ENCODE results near the gene DMGDH.

DMGDH gene

GRCh38 chr5:79030663-79031484 lies 38.6 kb downstream of the DMGDH start:
- no peak overlapping the region for H3K9ac ChIP-seq (ENCODE audit: low read length)
- no peaks in the 10 kb centered on the region for H3K27me3 ChIP-seq (replicated peaks; ENCODE audit: control insufficient read depth, insufficient read depth, low read length)
- no peak for DNase-seq (ENCODE audit: low read depth)
- no peaks in the 10 kb centered on the region for H3K4me1 ChIP-seq (ENCODE audit: control insufficient read depth, insufficient read depth, low read length)
- H3K36me3 ChIP-seq (ENCODE audit: control insufficient read depth, insufficient read depth, low read length, severe bottlenecking), result no peaks in the 10 kb centered on the region
- H3K9me3 ChIP-seq (ENCODE audit: control insufficient read depth, low read length), result no peaks in the 10 kb centered on the region
- H3K4me3 ChIP-seq (ENCODE audit: low read length), result no peak overlapping the region

GRCh38 chr5:79025054-79025472 lies 44.4 kb downstream of the DMGDH start:
- H3K4me3 ChIP-seq (ENCODE audit: low read length), result peak overlapping the region; percentile 75
- H3K27me3 ChIP-seq (replicated peaks; ENCODE audit: control insufficient read depth, insufficient read depth, low read length), result no peaks in the 10 kb centered on the region
- peak overlapping the region; percentile 70 for H3K9ac ChIP-seq (ENCODE audit: low read length)
- H3K4me1 ChIP-seq (ENCODE audit: control insufficient read depth, insufficient read depth, low read length), result peaks cover 24% of the 10 kb centered on the region
- DNase-seq (ENCODE audit: low read depth), result peak; percentile 88
- no peaks in the 10 kb centered on the region for H3K36me3 ChIP-seq (ENCODE audit: control insufficient read depth, insufficient read depth, low read length, severe bottlenecking)
- H3K9me3 ChIP-seq (ENCODE audit: control insufficient read depth, low read length), result no peaks in the 10 kb centered on the region

- Histone ChIP-seq H3K9me3 (ENCODE audit: control insufficient read depth, low read length) (no peaks in the 10 kb centered on the region), H3K9ac (ENCODE audit: low read length) (no peak overlapping the region), H3K36me3 (ENCODE audit: control insufficient read depth, insufficient read depth, low read length, severe bottlenecking) (no peaks in the 10 kb centered on the region), H3K27me3 (replicated peaks; ENCODE audit: control insufficient read depth, insufficient read depth, low read length) (no peaks in the 10 kb centered on the region), H3K4me1 (ENCODE audit: control insufficient read depth, insufficient read depth, low read length) (peaks cover 24% of the 10 kb centered on the region), H3K4me3 (ENCODE audit: low read length) (no peak overlapping the region)
- no peak for DNase-seq (ENCODE audit: low read depth)
These were observed 45.5 kb downstream of the DMGDH start for GRCh38 chr5:79023947-79024346.

- H3K4me1 ChIP-seq (ENCODE audit: control insufficient read depth, insufficient read depth, low read length), result peaks cover 24% of the 10 kb centered on the region
- H3K9ac ChIP-seq (ENCODE audit: low read length), result no peak overlapping the region
- no peaks in the 10 kb centered on the region for H3K27me3 ChIP-seq (replicated peaks; ENCODE audit: control insufficient read depth, insufficient read depth, low read length)
These were observed 46.1 kb downstream of the DMGDH start for GRCh38 chr5:79023348-79023747.

GRCh38 chr5:79022771-79023170 lies 46.7 kb downstream of the DMGDH start:
- H3K9me3 ChIP-seq (ENCODE audit: control insufficient read depth, low read length), result no peaks in the 10 kb centered on the region
- peaks cover 24% of the 10 kb centered on the region for H3K4me1 ChIP-seq (ENCODE audit: control insufficient read depth, insufficient read depth, low read length)
- H3K4me3 ChIP-seq (ENCODE audit: low read length), result no peak overlapping the region
- no peak for DNase-seq (ENCODE audit: low read depth)
- H3K27me3 ChIP-seq (replicated peaks; ENCODE audit: control insufficient read depth, insufficient read depth, low read length), result no peaks in the 10 kb centered on the region
- H3K36me3 ChIP-seq (ENCODE audit: control insufficient read depth, insufficient read depth, low read length, severe bottlenecking), result no peaks in the 10 kb centered on the region
- peak overlapping the region; percentile 12 for H3K9ac ChIP-seq (ENCODE audit: low read length)

More at GRCh38 chr5:79023348-79023747, 46.1 kb downstream of the DMGDH start:
- Histone ChIP-seq H3K36me3 (ENCODE audit: control insufficient read depth, insufficient read depth, low read length, severe bottlenecking) (no peaks in the 10 kb centered on the region), H3K9me3 (ENCODE audit: control insufficient read depth, low read length) (no peaks in the 10 kb centered on the region), H3K4me3 (ENCODE audit: low read length) (no peak overlapping the region)
- DNase-seq (ENCODE audit: low read depth), result no peak

GRCh38 chr5:79021753-79022152 lies 47.7 kb downstream of the DMGDH start:
- H3K27me3 ChIP-seq (replicated peaks; ENCODE audit: control insufficient read depth, insufficient read depth, low read length), result no peaks in the 10 kb centered on the region
- H3K9ac ChIP-seq (ENCODE audit: low read length), result peak overlapping the region; percentile 50
- no peak for DNase-seq (ENCODE audit: low read depth)

GRCh38 chr5:79020861-79021561 lies 48.5 kb downstream of the DMGDH start:
- no peaks in the 10 kb centered on the region for H3K36me3 ChIP-seq (ENCODE audit: control insufficient read depth, insufficient read depth, low read length, severe bottlenecking)
- peaks cover 24% of the 10 kb centered on the region for H3K4me1 ChIP-seq (ENCODE audit: control insufficient read depth, insufficient read depth, low read length)
- peak; percentile 83 for DNase-seq (ENCODE audit: low read depth)
- no peaks in the 10 kb centered on the region for H3K9me3 ChIP-seq (ENCODE audit: control insufficient read depth, low read length)
- H3K9ac ChIP-seq (ENCODE audit: low read length), result peak overlapping the region; percentile 50
- no peaks in the 10 kb centered on the region for H3K27me3 ChIP-seq (replicated peaks; ENCODE audit: control insufficient read depth, insufficient read depth, low read length)
- peak overlapping the region; percentile 61 for H3K4me3 ChIP-seq (ENCODE audit: low read length)

More at GRCh38 chr5:79021753-79022152, 47.7 kb downstream of the DMGDH start:
- Histone ChIP-seq H3K4me3 (ENCODE audit: low read length) (no peak overlapping the region), H3K9me3 (ENCODE audit: control insufficient read depth, low read length) (no peaks in the 10 kb centered on the region), H3K4me1 (ENCODE audit: control insufficient read depth, insufficient read depth, low read length) (peaks cover 24% of the 10 kb centered on the region), H3K36me3 (ENCODE audit: control insufficient read depth, insufficient read depth, low read length, severe bottlenecking) (no peaks in the 10 kb centered on the region)

- no peak for DNase-seq (ENCODE audit: low read depth)
- Histone ChIP-seq H3K9me3 (ENCODE audit: control insufficient read depth, low read length) (peaks cover 4% of the 10 kb centered on the region), H3K9ac (ENCODE audit: low read length) (no peak overlapping the region), H3K4me3 (ENCODE audit: low read length) (no peak overlapping the region), H3K36me3 (ENCODE audit: control insufficient read depth, insufficient read depth, low read length, severe bottlenecking) (no peaks in the 10 kb centered on the region), H3K4me1 (ENCODE audit: control insufficient read depth, insufficient read depth, low read length) (no peaks in the 10 kb centered on the region), H3K27me3 (replicated peaks; ENCODE audit: control insufficient read depth, insufficient read depth, low read length) (no peaks in the 10 kb centered on the region)
These were observed 54.8 kb downstream of the DMGDH start for GRCh38 chr5:79014631-79015030.

- H3K9ac ChIP-seq (ENCODE audit: low read length), result no peak overlapping the region
- H3K36me3 ChIP-seq (ENCODE audit: control insufficient read depth, insufficient read depth, low read length, severe bottlenecking), result no peaks in the 10 kb centered on the region
- no peak for DNase-seq (ENCODE audit: low read depth)
- peaks cover 4% of the 10 kb centered on the region for H3K9me3 ChIP-seq (ENCODE audit: control insufficient read depth, low read length)
- H3K4me1 ChIP-seq (ENCODE audit: control insufficient read depth, insufficient read depth, low read length), result no peaks in the 10 kb centered on the region
- no peaks in the 10 kb centered on the region for H3K27me3 ChIP-seq (replicated peaks; ENCODE audit: control insufficient read depth, insufficient read depth, low read length)
- no peak overlapping the region for H3K4me3 ChIP-seq (ENCODE audit: low read length)
These were observed 57.6 kb downstream of the DMGDH start for GRCh38 chr5:79011869-79012268.

GRCh38 chr5:79011219-79011836 lies 58.1 kb downstream of the DMGDH start:
- Histone ChIP-seq H3K9me3 (ENCODE audit: control insufficient read depth, low read length) (peaks cover 4% of the 10 kb centered on the region), H3K4me1 (ENCODE audit: control insufficient read depth, insufficient read depth, low read length) (no peaks in the 10 kb centered on the region), H3K27me3 (replicated peaks; ENCODE audit: control insufficient read depth, insufficient read depth, low read length) (no peaks in the 10 kb centered on the region), H3K4me3 (ENCODE audit: low read length) (no peak overlapping the region), H3K9ac (ENCODE audit: low read length) (no peak overlapping the region), H3K36me3 (ENCODE audit: control insufficient read depth, insufficient read depth, low read length, severe bottlenecking) (no peaks in the 10 kb centered on the region)
- no peak for DNase-seq (ENCODE audit: low read depth)

- no peak for DNase-seq (ENCODE audit: low read depth)
- no peaks in the 10 kb centered on the region for H3K36me3 ChIP-seq (ENCODE audit: control insufficient read depth, insufficient read depth, low read length, severe bottlenecking)
- peaks cover 6% of the 10 kb centered on the region for H3K4me1 ChIP-seq (ENCODE audit: control insufficient read depth, insufficient read depth, low read length)
- H3K4me3 ChIP-seq (ENCODE audit: low read length), result no peak overlapping the region
- H3K9me3 ChIP-seq (ENCODE audit: control insufficient read depth, low read length), result peaks cover 4% of the 10 kb centered on the region
- H3K27me3 ChIP-seq (replicated peaks; ENCODE audit: control insufficient read depth, insufficient read depth, low read length), result no peaks in the 10 kb centered on the region
- no peak overlapping the region for H3K9ac ChIP-seq (ENCODE audit: low read length)
These were observed 61.1 kb downstream of the DMGDH start for GRCh38 chr5:79008362-79008761.

All from adipocyte (in vitro differentiated cells).